ENCODE data around the gene TNPO2. TPM values are rescaled to one million over a fixed set of nuclear protein-coding genes. Genes with fewer than 3 reads are reported as not detected.

The TNPO2 gene
- total and polyA plus RNA-seq, 7 experiments from 2014 or later, result 2.0 to 78.7 (median 59.0) TPM

DNA sequence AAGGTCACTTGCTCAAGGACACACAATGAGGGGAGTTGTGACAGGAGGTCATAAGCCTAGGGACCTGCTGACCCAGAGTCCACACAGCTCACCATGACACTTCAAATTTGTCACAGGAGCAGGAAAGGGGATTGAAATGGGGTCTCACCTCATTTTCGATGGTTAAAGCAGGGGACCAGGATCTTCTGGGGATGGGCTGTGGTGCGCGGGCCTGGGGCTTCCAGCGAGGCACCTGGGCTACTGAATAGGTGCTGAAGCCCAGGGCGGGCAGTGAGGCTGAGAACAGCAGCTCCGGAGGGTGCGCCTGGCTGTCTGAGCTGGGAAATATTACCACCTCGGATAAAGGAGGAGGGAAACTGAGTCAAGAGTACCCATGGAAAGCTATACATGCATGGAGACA is 68.2 kb downstream of the TNPO2 start:
- no peak overlapping the region for H3K4me3 Mint-ChIP-seq
- Histone ChIP-seq H3K4me3 (ENCODE audit: low read length) (no peak overlapping the region), H3K4me1 (ENCODE audit: control insufficient read depth in 2 of 2, insufficient read depth in 2 of 2, low read length in 2 of 2) (no peaks in the 10 kb centered on the region), H3K9me3 (ENCODE audit: control insufficient read depth in 2 of 3, low read length in 3 of 3) (no peaks in the 10 kb centered on the region), H3K36me3 (ENCODE audit: control insufficient read depth in 2 of 3, insufficient read depth in 3 of 3, low read length in 3 of 3) (peaks cover 5 to 72% (median 12%) of the 10 kb centered on the region in 3 experiments), H3K27me3 (ENCODE audit: control insufficient read depth in 2 of 2, insufficient read depth in 2 of 2, low read length in 2 of 2) (no peaks in the 10 kb centered on the region), H3K27ac (ENCODE audit: low read depth, low read length) (no peak overlapping the region)
- H3K27ac Mint-ChIP-seq, result no peak overlapping the region
- H3K4me1 Mint-ChIP-seq, result peaks cover 0 to 8% (median 3%) of the 10 kb centered on the region in 7 donors
- intact Hi-C loops (cut with micrococcal nuclease), result no loop called here
- peaks cover 10 to 46% (median 21%) of the 10 kb centered on the region in 5 donors for H3K36me3 Mint-ChIP-seq
- ChIA-PET CTCF (interaction anchor here (0.6 to 1.0 kb wide), 3 partner anchors 16 to 1344 kb away, joined by 3 to 4 read pairs (median 3); no protein-coding TSS in a partner anchor), POLR2A (interaction anchor here (1.2 kb wide), 1 partner anchor 10 kb away, joined by 3 read pairs; no protein-coding TSS in a partner anchor)
- no peak for DNase-seq
- no peaks in the 10 kb centered on the region for H3K27me3 Mint-ChIP-seq
- no peak for ATAC-seq
- no peaks in the 10 kb centered on the region for H3K9me3 Mint-ChIP-seq

DNA sequence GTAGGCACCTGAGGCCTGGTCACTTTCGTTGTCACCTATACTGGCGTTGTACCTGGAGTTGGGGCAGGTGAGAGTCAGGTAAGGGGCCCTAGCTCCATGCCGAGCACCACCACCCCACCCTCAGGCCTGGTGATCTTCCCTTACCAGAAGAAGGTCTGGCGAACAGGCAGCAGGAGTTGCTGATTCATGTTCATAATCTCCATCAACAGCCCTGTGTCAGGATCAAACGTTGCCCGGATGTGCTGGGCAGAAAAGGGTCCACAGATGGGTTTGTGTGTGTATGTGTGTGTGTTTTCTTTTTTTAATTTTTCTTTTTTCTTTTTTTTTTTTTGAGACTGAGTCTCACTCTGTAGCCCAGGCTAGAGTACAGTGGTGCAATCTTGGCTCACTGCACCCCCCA is 71.5 kb downstream of the TNPO2 start:
- Mint-ChIP-seq H3K4me3 (no peak overlapping the region), H3K27me3 (no peaks in the 10 kb centered on the region), H3K4me1 (peaks cover 0 to 16% (median 2%) of the 10 kb centered on the region in 7 donors), H3K27ac (no peak overlapping the region), H3K36me3 (peaks cover 8 to 38% (median 16%) of the 10 kb centered on the region in 5 donors), H3K9me3 (no peaks in the 10 kb centered on the region)
- Histone ChIP-seq H3K9me3 (ENCODE audit: control insufficient read depth in 2 of 3, low read length in 3 of 3) (no peaks in the 10 kb centered on the region), H3K27me3 (ENCODE audit: control insufficient read depth in 2 of 2, insufficient read depth in 2 of 2, low read length in 2 of 2) (no peaks in the 10 kb centered on the region), H3K27ac (ENCODE audit: low read depth, low read length) (no peak overlapping the region), H3K36me3 (ENCODE audit: control insufficient read depth in 2 of 3, insufficient read depth in 3 of 3, low read length in 3 of 3) (peaks cover 5 to 42% (median 9%) of the 10 kb centered on the region in 3 experiments), H3K4me1 (ENCODE audit: control insufficient read depth in 2 of 2, insufficient read depth in 2 of 2, low read length in 2 of 2) (no peaks in the 10 kb centered on the region), H3K4me3 (ENCODE audit: low read length) (no peak overlapping the region)
- no peak for DNase-seq
- no peak for ATAC-seq
- intact Hi-C loops (cut with micrococcal nuclease), result no loop called here
- POLR2A ChIA-PET, result interaction anchor here (0.6 kb wide), 1 partner anchor 82 kb away, joined by 3 read pairs; no protein-coding TSS in a partner anchor
- CTCF ChIA-PET, result no interaction called here

DNA sequence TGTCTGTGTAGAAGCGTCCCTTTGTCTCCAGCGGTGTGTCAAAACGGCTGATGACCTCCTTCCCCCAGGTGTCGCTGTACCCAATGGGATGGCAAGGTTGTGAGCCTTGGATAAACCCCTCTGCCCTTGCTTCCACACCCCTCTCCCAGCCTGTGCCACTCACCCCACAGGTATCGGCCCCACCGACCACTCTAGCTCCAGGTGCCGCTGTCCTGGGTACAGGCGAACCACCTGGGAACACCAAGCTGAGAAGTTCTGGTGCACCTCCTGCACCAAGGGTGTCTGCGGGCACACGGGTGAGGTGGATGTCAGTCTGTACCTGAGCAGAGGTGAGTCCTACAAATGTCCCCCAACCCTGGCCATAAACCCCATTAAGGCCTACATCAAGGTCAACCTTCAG is 73.8 kb downstream of the TNPO2 start:
- Mint-ChIP-seq H3K36me3 (peaks cover 0 to 30% (median 4%) of the 10 kb centered on the region in 5 donors), H3K27ac (no peak overlapping the region), H3K9me3 (no peaks in the 10 kb centered on the region), H3K4me3 (no peak overlapping the region), H3K4me1 (peaks cover 0 to 11% (median 0%) of the 10 kb centered on the region in 7 donors), H3K27me3 (no peaks in the 10 kb centered on the region)
- POLR2A ChIA-PET, result no interaction called here
- Histone ChIP-seq H3K4me1 (ENCODE audit: control insufficient read depth in 2 of 2, insufficient read depth in 2 of 2, low read length in 2 of 2) (no peaks in the 10 kb centered on the region), H3K4me3 (ENCODE audit: low read length) (no peak overlapping the region), H3K36me3 (ENCODE audit: control insufficient read depth in 2 of 3, insufficient read depth in 3 of 3, low read length in 3 of 3) (peaks cover 0 to 20% (median 4%) of the 10 kb centered on the region in 3 experiments), H3K9me3 (ENCODE audit: control insufficient read depth in 2 of 3, low read length in 3 of 3) (no peaks in the 10 kb centered on the region), H3K27me3 (ENCODE audit: control insufficient read depth in 2 of 2, insufficient read depth in 2 of 2, low read length in 2 of 2) (no peaks in the 10 kb centered on the region), H3K27ac (ENCODE audit: low read depth, low read length) (no peak overlapping the region)
- no peak for ATAC-seq
- no peak for DNase-seq
- intact Hi-C loops (cut with micrococcal nuclease), result no loop called here
- CTCF ChIA-PET, result no interaction called here

Other genes starting within 250 kb of the TNPO2 start
- 1 to 10 TPM; 2.2 to 8.0 (median 5.3) TPM for gene ZNF709, start 239.1 kb downstream of the TNPO2 start, total RNA-seq
- gene ZNF709, start 239.1 kb downstream of the TNPO2 start, polyA plus RNA-seq, result 1 to 10 TPM; 2.0 to 3.3 TPM
- 10 to 100 TPM; 10.5 to 33.6 (median 19.0) TPM for gene ZNF564, start 172.4 kb downstream of the TNPO2 start, total RNA-seq
- gene ZNF564, start 172.4 kb downstream of the TNPO2 start, polyA plus RNA-seq, result 10 to 100 TPM; 15.3 to 17.9 TPM
- gene ZNF490, start 113.1 kb downstream of the TNPO2 start, total RNA-seq, result 10 to 100 TPM; 10.3 to 14.9 (median 11.6) TPM
- 1 to 10 TPM; 4.6 to 5.3 TPM for gene ZNF490, start 113.1 kb downstream of the TNPO2 start, polyA plus RNA-seq
- 10 to 100 TPM; 29.1 to 53.3 (median 38.7) TPM for gene ZNF791, start 113.0 kb downstream of the TNPO2 start, total RNA-seq
- gene ZNF791, start 113.0 kb downstream of the TNPO2 start, polyA plus RNA-seq, result 10 to 100 TPM; 12.6 to 13.1 TPM
- 100 to 1,000 TPM; 105 to 215 (median 138) TPM for gene MAN2B1, start 57.2 kb downstream of the TNPO2 start, total RNA-seq
- 10 to 100 TPM; 40.6 to 59.5 TPM for gene MAN2B1, start 57.2 kb downstream of the TNPO2 start, polyA plus RNA-seq
- gene WDR83, start 57.1 kb downstream of the TNPO2 start, total RNA-seq, result 10 to 100 TPM in 3 of 5 experiments, 1 to 10 TPM in 2; 7.8 to 18.6 (median 14.7) TPM
- gene WDR83, start 57.1 kb downstream of the TNPO2 start, polyA plus RNA-seq, result 10 to 100 TPM; 13.9 to 20.6 TPM
- gene DHPS, start 42.1 kb downstream of the TNPO2 start, total RNA-seq, result 100 to 1,000 TPM; 125 to 223 (median 174) TPM
- gene DHPS, start 42.1 kb downstream of the TNPO2 start, polyA plus RNA-seq, result 100 to 1,000 TPM; 113 to 124 TPM
- gene GNG14, start 35.9 kb downstream of the TNPO2 start, total RNA-seq, result not detected
- gene GNG14, start 35.9 kb downstream of the TNPO2 start, polyA plus RNA-seq, result not detected
- 1 to 10 TPM; 2.5 to 8.6 (median 4.3) TPM for gene FBXW9, start 27.3 kb downstream of the TNPO2 start, total RNA-seq
- 1 to 10 TPM; 4.9 to 8.5 TPM for gene FBXW9, start 27.3 kb downstream of the TNPO2 start, polyA plus RNA-seq
- gene TRIR, start 10.8 kb upstream of the TNPO2 start, total RNA-seq, result 100 to 1,000 TPM; 175 to 225 (median 192) TPM
- 100 to 1,000 TPM; 177 to 216 TPM for gene TRIR, start 10.8 kb upstream of the TNPO2 start, polyA plus RNA-seq
- gene GET3, start 13.6 kb upstream of the TNPO2 start, total RNA-seq, result 10 to 100 TPM; 22.6 to 60.3 (median 27.0) TPM
- 10 to 100 TPM; 47.1 to 50.4 TPM for gene GET3, start 13.6 kb upstream of the TNPO2 start, polyA plus RNA-seq
- not detected for gene BEST2, start 27.9 kb upstream of the TNPO2 start, total RNA-seq
- not detected for gene BEST2, start 27.9 kb upstream of the TNPO2 start, polyA plus RNA-seq
- gene HOOK2, start 51.6 kb upstream of the TNPO2 start, total RNA-seq, result 10 to 100 TPM; 16.6 to 37.5 (median 22.3) TPM
- 1 to 10 TPM; 4.0 to 5.3 TPM for gene HOOK2, start 51.6 kb upstream of the TNPO2 start, polyA plus RNA-seq
- gene JUNB, start 67.6 kb upstream of the TNPO2 start, total RNA-seq, result 1,000 to 10,000 TPM in 2 of 5 experiments, 100 to 1,000 TPM in 3; 107 to 2,198 (median 203) TPM
- 1,000 to 10,000 TPM in 1 of 2 donors, 100 to 1,000 TPM in 1; 690 to 1,125 TPM for gene JUNB, start 67.6 kb upstream of the TNPO2 start, polyA plus RNA-seq
- gene PRDX2, start 77.9 kb upstream of the TNPO2 start, total RNA-seq, result 100 to 1,000 TPM in 3 of 5 experiments, 10 to 100 TPM in 2; 75.1 to 297 (median 117) TPM
- gene PRDX2, start 77.9 kb upstream of the TNPO2 start, polyA plus RNA-seq, result 100 to 1,000 TPM; 313 to 359 TPM
- 10 to 100 TPM in 1 of 5 experiments, 1 to 10 TPM in 2, under 1 TPM in 1, not detected in 1; 0.80 to 18.9 (median 2.1) TPM for gene THSD8, start 78.1 kb upstream of the TNPO2 start, total RNA-seq
- not detected for gene THSD8, start 78.1 kb upstream of the TNPO2 start, polyA plus RNA-seq
- 10 to 100 TPM in 2 of 5 experiments, 1 to 10 TPM in 3; 1.6 to 30.9 (median 9.3) TPM for gene RNASEH2A, start 82.7 kb upstream of the TNPO2 start, total RNA-seq
- gene RNASEH2A, start 82.7 kb upstream of the TNPO2 start, polyA plus RNA-seq, result 10 to 100 TPM; 20.3 to 20.4 TPM
- gene RTBDN, start 110.6 kb upstream of the TNPO2 start, total RNA-seq, result not detected
- gene RTBDN, start 110.6 kb upstream of the TNPO2 start, polyA plus RNA-seq, result not detected
- gene MAST1, start 114.6 kb upstream of the TNPO2 start, total RNA-seq, result under 1 TPM in 4 of 5 experiments, not detected in 1; 0.51 to 0.93 (median 0.71) TPM
- 1 to 10 TPM in 1 of 2 donors, under 1 TPM in 1; 0.70 to 3.5 TPM for gene MAST1, start 114.6 kb upstream of the TNPO2 start, polyA plus RNA-seq
- gene DNASE2, start 157.5 kb upstream of the TNPO2 start, total RNA-seq, result 10 to 100 TPM; 14.2 to 29.9 (median 28.1) TPM
- 10 to 100 TPM; 43.6 to 52.9 TPM for gene DNASE2, start 157.5 kb upstream of the TNPO2 start, polyA plus RNA-seq
- gene KLF1, start 163.3 kb upstream of the TNPO2 start, total RNA-seq, result under 1 TPM in 2 of 5 experiments, not detected in 3; 0.32 to 0.41 TPM
- not detected for gene KLF1, start 163.3 kb upstream of the TNPO2 start, polyA plus RNA-seq
- 10 to 100 TPM; 40.1 to 74.2 (median 54.5) TPM for gene GCDH, start 167.2 kb upstream of the TNPO2 start, total RNA-seq
- 10 to 100 TPM; 22.0 to 23.2 TPM for gene GCDH, start 167.2 kb upstream of the TNPO2 start, polyA plus RNA-seq
- gene SYCE2, start 195.4 kb upstream of the TNPO2 start, total RNA-seq, result 1 to 10 TPM in 3 of 5 experiments, under 1 TPM in 1, not detected in 1; 0.78 to 3.3 (median 2.3) TPM
- 1 to 10 TPM in 1 of 2 donors, not detected in 1; 1.4 TPM for gene SYCE2, start 195.4 kb upstream of the TNPO2 start, polyA plus RNA-seq
- gene FARSA, start 209.8 kb upstream of the TNPO2 start, total RNA-seq, result 100 to 1,000 TPM in 1 of 5 experiments, 10 to 100 TPM in 4; 25.9 to 109 (median 52.6) TPM
- 10 to 100 TPM; 58.0 to 88.3 TPM for gene FARSA, start 209.8 kb upstream of the TNPO2 start, polyA plus RNA-seq
- 1,000 to 10,000 TPM in 1 of 5 experiments, 100 to 1,000 TPM in 4; 449 to 1,130 (median 502) TPM for gene CALR, start 214.7 kb upstream of the TNPO2 start, total RNA-seq
- gene CALR, start 214.7 kb upstream of the TNPO2 start, polyA plus RNA-seq, result 100 to 1,000 TPM; 142 to 155 TPM
- gene RAD23A, start 221.9 kb upstream of the TNPO2 start, total RNA-seq, result 100 to 1,000 TPM in 2 of 5 experiments, 10 to 100 TPM in 3; 75.0 to 111 (median 96.4) TPM
- 10 to 100 TPM; 85.5 to 87.2 TPM for gene RAD23A, start 221.9 kb upstream of the TNPO2 start, polyA plus RNA-seq
- 10 to 100 TPM in 4 of 5 experiments, 1 to 10 TPM in 1; 8.5 to 17.0 (median 13.8) TPM for gene GADD45GIP1, start 233.3 kb upstream of the TNPO2 start, total RNA-seq
- 10 to 100 TPM; 58.1 to 60.3 TPM for gene GADD45GIP1, start 233.3 kb upstream of the TNPO2 start, polyA plus RNA-seq
- not detected for gene DAND5, start 245.6 kb upstream of the TNPO2 start, total RNA-seq
- gene DAND5, start 245.6 kb upstream of the TNPO2 start, polyA plus RNA-seq, result not detected